Measurements from ENCODE around the gene PPP1R1B. TPM values are rescaled to one million over a fixed set of nuclear protein-coding genes. Genes with fewer than 3 reads are reported as not detected.

The PPP1R1B gene
- total and polyA plus RNA-seq, 9 of the 15 experiments (the other 6 are each of a cell fraction or from before 2014, with no cell fraction given), result 0.07 to 0.18 (median 0.10) TPM; not detected in 4

DNA sequence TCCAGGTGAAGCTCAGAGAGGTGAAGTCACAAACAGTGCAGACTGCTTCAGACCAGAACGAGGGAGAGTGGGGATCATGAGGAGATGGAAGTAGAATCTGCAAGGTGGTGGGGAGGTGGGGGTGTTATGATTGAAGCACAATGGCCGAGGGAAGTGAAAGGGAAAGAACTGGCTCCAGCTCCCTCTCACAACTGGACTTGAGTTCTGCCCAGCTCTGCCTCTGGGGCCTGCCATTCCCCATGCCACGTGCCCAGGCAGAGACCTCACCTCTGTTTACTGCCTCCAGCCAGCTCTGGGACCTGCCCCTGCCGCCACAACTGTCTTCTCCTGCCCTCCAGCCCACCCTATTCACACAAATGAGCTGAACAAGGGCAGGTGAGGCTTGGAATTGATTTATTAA lies 44.0 kb downstream of the PPP1R1B start:
- Histone ChIP-seq H3K36me3 (ENCODE audit: control insufficient read depth, insufficient read depth, low read length) (0 out of 3 replicates have a peak, but pooled peaks cover 2% of the 10 kb centered on the region), H3K4me1 (replicated peaks in 1 of 2; ENCODE audit: control insufficient read depth in 2 of 2, insufficient read depth in 2 of 2, low read length in 2 of 2) (peaks cover 38 to 93% of the 10 kb centered on the region in 2 experiments), H3K79me2 (ENCODE audit: control insufficient read depth, insufficient read depth, low read length) (peaks cover 13% of the 10 kb centered on the region; the same call in 2 of the 3 replicates), H3K4me3 (no peak overlapping the region), H3K9ac (ENCODE audit: insufficient read depth in 1 of 2, low read depth in 2 of 2, low read length in 2 of 2) (peak overlapping the region in 1 of 2 experiments; percentile 31; a peak in 1 of 4 replicates), H3K27ac (ENCODE audit: extremely low read depth, low read depth, low read length) (no peak overlapping the region), H2AFZ (ENCODE audit: low read depth, low read length) (no peak overlapping the region), H3K9me1 (ENCODE audit: control insufficient read depth, insufficient read depth, low read length) (no peaks in the 10 kb centered on the region), H3K4me2 (ENCODE audit: insufficient read depth, low read length) (no peak overlapping the region), H4K20me1 (replicated peaks; ENCODE audit: control insufficient read depth, insufficient read depth, low read length) (no peaks in the 10 kb centered on the region; the same call in 1 of the 2 replicates), H3K27me3 (ENCODE audit: control insufficient read depth in 2 of 2, insufficient read depth in 2 of 2, low read length in 2 of 2) (no peaks in the 10 kb centered on the region), H3K9me3 (replicated peaks; ENCODE audit: control insufficient read depth, insufficient read depth, low read depth, low read length) (no peaks in the 10 kb centered on the region)
- in situ Hi-C loops (cut with MboI), result loop anchor here (5.0 kb wide), 1 partner anchor 48 kb away; no protein-coding TSS in a partner anchor
- FAIRE-seq (no peak), DNase-seq (ENCODE audit: extremely low read depth in 1 of 4, low spot score in 3 of 4) (no peak), ATAC-seq (no peak)
- POLR2A ChIA-PET, result interaction anchor here (0.7 to 3.4 kb wide), 10 partner anchors 10 to 303 kb away, joined by 3 to 16 read pairs (median 4); partner anchors contain the start of gene PGAP3
- no TSS peak for BruUV-seq (replicated peaks)
- intact Hi-C loops (cut with micrococcal nuclease), result loop anchor here (5.0 kb wide), 1 partner anchor 82 kb away; no protein-coding TSS in a partner anchor
- 64% methylated on average over 4 of the region's 4 CpGs for WGBS (ENCODE audit: insufficient coverage, low coverage, missing lambda C conversion rate)
- CTCF ChIA-PET (ENCODE audit: low intra/inter-chr PET ratio), result interaction anchor here (1.4 to 8.3 kb wide), 2 partner anchors 49 to 83 kb away, joined by 6 to 131 read pairs; no protein-coding TSS in a partner anchor
- TF ChIP-seq POLR2AphosphoS2 (IDR thresholded peaks at IDR 0.05; ENCODE audit: low read length) (no peak), MEF2A (IDR thresholded peaks at IDR 0.05; ENCODE audit: control insufficient read depth, low read depth, low read length) (no peak)
- TF ChIP-seq, protein P1, sequence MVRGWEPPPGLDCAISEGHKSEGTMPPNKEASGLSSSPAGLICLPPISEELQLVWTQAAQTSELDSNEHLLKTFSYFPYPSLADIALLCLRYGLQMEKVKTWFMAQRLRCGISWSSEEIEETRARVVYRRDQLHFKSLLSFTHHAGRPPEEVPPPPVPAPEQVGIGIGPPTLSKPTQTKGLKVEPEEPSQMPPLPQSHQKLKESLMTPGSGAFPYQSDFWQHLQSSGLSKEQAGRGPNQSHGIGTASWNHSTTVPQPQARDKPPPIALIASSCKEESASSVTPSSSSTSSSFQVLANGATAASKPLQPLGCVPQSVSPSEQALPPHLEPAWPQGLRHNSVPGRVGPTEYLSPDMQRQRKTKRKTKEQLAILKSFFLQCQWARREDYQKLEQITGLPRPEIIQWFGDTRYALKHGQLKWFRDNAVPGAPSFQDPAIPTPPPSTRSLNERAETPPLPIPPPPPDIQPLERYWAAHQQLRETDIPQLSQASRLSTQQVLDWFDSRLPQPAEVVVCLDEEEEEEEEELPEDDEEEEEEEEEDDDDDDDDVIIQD (CRISPR knock-in tag; IDR thresholded peaks at IDR 0.05), result no peak
